ENCODE results near the gene STK39. TPM values are rescaled to one million over a fixed set of nuclear protein-coding genes. Genes with fewer than 3 reads are reported as not detected.

The STK39 gene
- total RNA-seq, 4 donors from 2014 or later, result 8.9 to 28.3 (median 14.5) TPM

DNA sequence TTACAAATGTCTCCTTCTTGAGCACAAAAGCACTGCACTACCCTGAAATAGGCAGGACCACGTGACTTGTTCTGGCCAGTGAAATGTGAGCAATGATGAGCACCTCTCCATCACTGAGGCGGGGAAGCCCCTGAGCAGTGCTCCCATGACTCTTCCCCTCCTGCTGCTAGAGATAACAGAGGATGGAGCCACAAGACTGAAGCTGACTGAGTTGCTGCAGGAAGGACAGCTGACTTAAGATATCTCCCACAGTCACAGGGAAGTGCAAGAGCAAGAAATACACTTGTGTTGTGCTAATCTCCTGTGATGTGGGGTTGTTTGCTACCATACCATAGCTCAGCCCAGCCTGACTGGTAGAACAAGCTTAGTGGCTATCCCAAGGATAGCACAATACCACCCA is 38.7 kb downstream of the STK39 start:
- no peak for DNase-seq (ENCODE audit: low spot score in 2 of 2)
- whole genome bisulfite sequencing, 2 donors, result 90 to 100% methylated on average over 2 of the region's 2 CpGs

DNA sequence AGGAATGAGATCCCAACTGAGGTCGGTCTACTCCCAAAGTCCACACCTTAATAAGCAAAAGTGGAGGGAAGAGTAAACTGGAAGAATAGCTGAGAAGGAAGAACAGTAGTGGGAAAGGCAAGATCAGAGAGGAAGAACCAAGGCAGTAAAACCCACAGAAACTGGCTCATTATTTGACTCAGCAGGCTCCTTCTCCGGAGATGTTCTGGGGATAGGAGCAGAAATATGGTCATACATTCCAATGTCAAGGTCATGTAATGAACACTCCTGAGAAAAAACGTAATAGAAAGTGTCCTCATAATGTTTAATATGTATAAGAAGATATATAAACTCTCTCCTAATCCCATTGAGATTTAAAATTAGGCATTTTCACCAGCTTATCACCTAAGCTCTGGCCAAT is 39.5 kb downstream of the STK39 start:
- intact Hi-C loops (cut with DNase I; ENCODE audit: low total_unique reads), result no loop called here
- no peak for TF ChIP-seq POLR2A (IDR thresholded peaks at IDR 0.05)
- TF ChIP-seq, protein P1, sequence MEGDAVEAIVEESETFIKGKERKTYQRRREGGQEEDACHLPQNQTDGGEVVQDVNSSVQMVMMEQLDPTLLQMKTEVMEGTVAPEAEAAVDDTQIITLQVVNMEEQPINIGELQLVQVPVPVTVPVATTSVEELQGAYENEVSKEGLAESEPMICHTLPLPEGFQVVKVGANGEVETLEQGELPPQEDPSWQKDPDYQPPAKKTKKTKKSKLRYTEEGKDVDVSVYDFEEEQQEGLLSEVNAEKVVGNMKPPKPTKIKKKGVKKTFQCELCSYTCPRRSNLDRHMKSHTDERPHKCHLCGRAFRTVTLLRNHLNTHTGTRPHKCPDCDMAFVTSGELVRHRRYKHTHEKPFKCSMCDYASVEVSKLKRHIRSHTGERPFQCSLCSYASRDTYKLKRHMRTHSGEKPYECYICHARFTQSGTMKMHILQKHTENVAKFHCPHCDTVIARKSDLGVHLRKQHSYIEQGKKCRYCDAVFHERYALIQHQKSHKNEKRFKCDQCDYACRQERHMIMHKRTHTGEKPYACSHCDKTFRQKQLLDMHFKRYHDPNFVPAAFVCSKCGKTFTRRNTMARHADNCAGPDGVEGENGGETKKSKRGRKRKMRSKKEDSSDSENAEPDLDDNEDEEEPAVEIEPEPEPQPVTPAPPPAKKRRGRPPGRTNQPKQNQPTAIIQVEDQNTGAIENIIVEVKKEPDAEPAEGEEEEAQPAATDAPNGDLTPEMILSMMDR (IDR thresholded peaks at IDR 0.05), result no peak
- no peak for DNase-seq (ENCODE audit: low spot score in 2 of 2)
- 87 to 91% methylated on average over 3 of the region's 3 CpGs for WGBS, 2 donors
- no peak overlapping the region for H3K4me3 ChIP-seq (ENCODE audit: low read depth, poor library complexity, severe bottlenecking)

More for the DNA sequence above, 38.7 kb downstream of the STK39 start:
- TF ChIP-seq, protein P1 (IDR thresholded peaks at IDR 0.05), result no peak
- no peak overlapping the region for H3K4me3 ChIP-seq (ENCODE audit: low read depth, poor library complexity, severe bottlenecking)
- intact Hi-C loops (cut with DNase I; ENCODE audit: low total_unique reads), result no loop called here

DNA sequence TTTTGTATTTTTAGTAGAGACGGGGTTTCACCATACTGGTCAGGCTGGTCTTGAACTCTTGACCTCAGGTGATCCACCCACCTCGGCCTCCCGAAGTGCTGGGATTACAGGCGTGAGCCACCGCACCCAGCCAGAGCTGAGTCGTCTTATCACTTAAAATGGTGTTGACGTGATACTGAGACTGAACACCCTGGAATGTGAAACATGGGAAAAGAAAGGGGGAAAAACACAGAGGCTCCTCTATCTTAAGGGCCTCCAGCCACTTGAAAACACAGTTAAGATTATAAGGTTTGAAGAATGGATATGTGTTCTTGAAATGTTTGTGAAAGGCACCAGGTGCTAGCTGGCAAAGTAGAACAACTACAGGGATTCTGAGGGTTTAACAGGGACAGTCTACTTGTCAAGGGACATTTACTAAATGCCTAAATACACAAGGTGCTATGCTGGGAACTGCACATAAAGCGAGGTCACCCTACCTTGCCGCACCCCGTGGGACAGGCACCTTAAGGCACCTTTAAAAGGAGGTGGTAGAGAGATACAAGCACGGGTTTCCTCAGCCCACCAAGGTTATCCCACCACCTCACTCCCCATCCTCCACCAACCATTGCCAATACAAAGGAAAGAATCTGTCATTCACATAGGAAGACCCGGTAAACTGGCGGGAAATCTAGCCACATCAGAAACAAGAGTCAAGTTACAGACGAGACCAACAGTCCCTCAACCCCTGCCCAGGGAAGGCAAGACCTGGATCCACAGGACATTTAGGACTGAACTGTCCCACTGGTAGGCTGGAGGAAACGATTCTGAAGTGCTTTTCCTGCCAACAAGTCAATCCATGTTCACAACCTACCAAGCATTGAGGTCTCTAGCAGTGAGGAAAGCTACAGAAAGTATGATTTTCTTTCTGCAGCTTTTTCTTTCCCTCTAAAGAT is 43.4 kb downstream of the STK39 start:
- DNase-seq (ENCODE audit: low spot score in 2 of 2), result no peak
- 90 to 94% methylated on average over 15 of the region's 15 CpGs for WGBS, 2 donors
- H3K4me3 ChIP-seq (ENCODE audit: low read depth, poor library complexity, severe bottlenecking), result no peak overlapping the region
- TF ChIP-seq, protein P1 (IDR thresholded peaks at IDR 0.05), result no peak
- TF ChIP-seq POLR2A (IDR thresholded peaks at IDR 0.05), result no peak
- intact Hi-C loops (cut with DNase I; ENCODE audit: low total_unique reads), result no loop called here

DNA sequence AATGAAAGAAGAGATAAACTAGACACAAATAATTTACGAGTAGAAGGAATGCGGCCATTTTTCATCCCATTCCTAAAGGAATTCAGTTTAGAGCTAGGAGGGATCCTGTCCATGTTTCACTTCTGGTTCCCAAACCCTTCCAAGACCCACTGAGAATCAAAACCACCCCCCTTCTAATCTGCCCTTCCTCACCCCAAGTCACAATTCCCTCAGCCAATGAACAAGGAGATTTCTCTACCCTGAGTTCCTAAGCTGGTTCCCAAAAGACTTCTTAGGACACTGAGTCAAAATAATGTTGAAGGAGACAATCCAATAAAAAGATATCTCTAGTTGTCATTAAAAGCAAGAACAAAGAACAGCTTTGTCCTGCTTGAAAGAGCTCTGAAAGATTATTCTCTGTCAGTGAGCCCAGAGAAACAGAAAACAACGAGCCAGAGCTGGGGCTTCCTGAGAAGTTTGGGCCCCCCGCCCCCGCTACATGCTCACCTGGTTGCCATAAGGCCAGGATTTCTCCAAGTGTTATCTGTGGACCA is 45.7 kb downstream of the STK39 start:
- TF ChIP-seq, protein P1 (IDR thresholded peaks at IDR 0.05), result no peak
- TF ChIP-seq POLR2A (IDR thresholded peaks at IDR 0.05), result no peak
- 80 to 85% methylated on average over 5 of the region's 5 CpGs for WGBS, 2 donors
- intact Hi-C loops (cut with DNase I; ENCODE audit: low total_unique reads), result no loop called here
- no peak overlapping the region for H3K4me3 ChIP-seq (ENCODE audit: low read depth, poor library complexity, severe bottlenecking)
- DNase-seq (ENCODE audit: low spot score in 2 of 2), result no peak

DNA sequence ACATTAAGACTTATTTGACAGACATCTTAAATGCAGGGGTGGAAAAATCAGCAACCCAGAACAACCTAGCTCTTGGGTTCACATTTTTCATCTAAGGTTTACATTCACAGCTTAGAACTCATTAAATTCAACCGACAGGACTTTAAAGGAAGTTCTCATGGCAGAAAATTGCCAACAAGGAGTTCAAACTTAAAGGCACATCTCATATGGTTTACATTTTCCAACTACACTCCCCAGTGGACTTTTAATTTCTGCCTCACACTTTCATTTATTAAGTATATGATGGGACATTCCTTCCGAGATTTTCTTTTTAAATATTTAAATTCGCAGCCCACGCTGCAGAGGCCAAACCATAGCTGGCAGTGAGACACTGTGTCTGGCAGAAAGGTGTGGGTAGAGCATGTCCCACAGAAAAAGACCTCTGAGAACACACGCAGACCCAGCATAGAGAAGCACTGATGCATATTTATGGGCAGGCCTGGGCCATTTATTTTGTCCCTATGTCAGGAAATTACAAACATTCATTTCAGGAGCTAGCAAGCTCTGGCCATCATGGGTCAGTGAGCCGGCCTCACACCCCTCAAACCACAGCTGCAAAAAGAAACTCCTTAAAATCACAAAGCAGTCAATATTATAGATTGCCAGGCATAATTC is 46.3 kb downstream of the STK39 start:
- H3K4me3 ChIP-seq (ENCODE audit: low read depth, poor library complexity, severe bottlenecking), result no peak overlapping the region
- no peak for DNase-seq (ENCODE audit: low spot score in 2 of 2)
- intact Hi-C loops (cut with DNase I; ENCODE audit: low total_unique reads), result no loop called here
- 57 to 81% methylated on average over 6 of the region's 6 CpGs for WGBS, 2 donors
- TF ChIP-seq, protein P1 (IDR thresholded peaks at IDR 0.05), result no peak

Data from lower leg skin (tissue), 4 donors.